H1 (cell line): ENCODE results near the gene RUFY4. TPM values are rescaled to one million over a fixed set of nuclear protein-coding genes. Genes with fewer than 3 reads are reported as not detected.

ENCODE experiments used
- CTCF ChIA-PET: fragments of 300-600 bp; sonication (Branson Sonifier 250); formaldehyde crosslinking; loops from one replicate; lab custom pipeline; 2021; ENCODE audit not compliant: partially characterized antibody; lab: Charles Lee
- POLR2A ChIA-PET: fragments of 300-600 bp; sonication (Branson Sonifier 250); formaldehyde crosslinking; loops from one replicate; lab custom pipeline; 2021; ENCODE audit warnings: inconsistent platforms; ENCODE audit not compliant: partially characterized antibody; lab: Charles Lee
- DNase-seq, 2 experiments: peaks; one replicate each; pipeline versions ENCODE4 v3.0.0 to v3.0.0-alpha.2; 2010 to 2022; ENCODE audit warnings: low spot score in 2 of 2, low read depth in 1 of 2, mixed read lengths in 1 of 2
- FAIRE-seq: peaks from 2 replicates; lab custom pipeline; 2011; peaks lifted over from hg19 to GRCh38; lab: Jason Lieb, UNC
- H2AFZ ChIP-seq: 2 replicates; pipeline ENCODE4 v1.8.1; 2012; ENCODE audit warnings: low read length, inconsistent platforms
- H2AK5ac ChIP-seq: 2 replicates; pipeline ENCODE4 v1.6.1; 2013; ENCODE audit warnings: low read depth, low read length
- H2BK120ac ChIP-seq: replicated peaks from 2 replicates; pipeline ENCODE3; 2013; ENCODE audit warnings: low read depth, low read length, inconsistent platforms
- H2BK12ac ChIP-seq: 2 replicates; pipeline ENCODE4 v1.6.1; 2013; ENCODE audit warnings: low read depth, low read length
- H2BK15ac ChIP-seq: 2 replicates; pipeline ENCODE4 v1.6.1; 2013; ENCODE audit warnings: low read length
- H2BK20ac ChIP-seq: 2 replicates; pipeline ENCODE4 v1.6.1; 2013; ENCODE audit warnings: low read length
- H2BK5ac ChIP-seq: 2 replicates; pipeline ENCODE4 v1.6.1; 2013; ENCODE audit warnings: low read depth, low read length
- H3K14ac ChIP-seq: 2 replicates; pipeline ENCODE4 v1.6.1; 2013; ENCODE audit warnings: inconsistent platforms; ENCODE audit not compliant: insufficient read length
- H3K18ac ChIP-seq: 2 replicates; pipeline ENCODE4 v1.6.1; 2013; ENCODE audit warnings: low read length; ENCODE audit errors: extremely low read depth
- H3K23ac ChIP-seq: 2 replicates; pipeline ENCODE4 v1.6.1; 2013; ENCODE audit warnings: inconsistent platforms; ENCODE audit not compliant: insufficient read length
- H3K23me2 ChIP-seq: 2 replicates; pipeline ENCODE4 v1.6.1; 2013; ENCODE audit warnings: low read depth, low read length
- H3K27ac ChIP-seq: 2 replicates; pipeline ENCODE4 v1.6.1; 2011; ENCODE audit warnings: low read depth, low read length, inconsistent platforms
- H3K27me3 ChIP-seq, 4 experiments: replicated peaks in 1 of 4; 1 replicate in 1 of 4; 2 replicates in 3 of 4; pipeline versions ENCODE4 v1.6.1 to v1.8.1; 2011 to 2013; ENCODE audit warnings: low read length in 3 of 4, mild to moderate bottlenecking in 3 of 4, inconsistent platforms in 2 of 4, mixed read lengths in 2 of 4, moderate library complexity in 1 of 4; ENCODE audit not compliant: control insufficient read depth in 3 of 4, insufficient read depth in 3 of 4; ENCODE audit errors: extremely low read depth in 1 of 4
- H3K36me3 ChIP-seq, 4 experiments: 2 replicates each; pipeline versions ENCODE4 v1.6.1 to v1.8.1; 2011 to 2013; ENCODE audit warnings: mild to moderate bottlenecking in 4 of 4, low read length in 3 of 4, moderate library complexity in 2 of 4, control low read depth in 1 of 4, inconsistent platforms in 1 of 4; ENCODE audit not compliant: insufficient read depth in 4 of 4, control insufficient read depth in 2 of 4
- H3K4ac ChIP-seq: replicated peaks from 2 replicates; pipeline ENCODE3; 2013; ENCODE audit warnings: low read length, low read depth, mixed read lengths, inconsistent platforms; ENCODE audit not compliant: insufficient read length
- H3K4me1 ChIP-seq, 4 experiments: replicated peaks in 1 of 4; 1 replicate in 1 of 4; 2 replicates in 3 of 4; pipeline versions ENCODE4 v1.6.1 to v1.8.1; 2011 to 2013; ENCODE audit warnings: low read length in 3 of 4, inconsistent platforms in 2 of 4, mixed read lengths in 1 of 4; ENCODE audit not compliant: insufficient read depth in 4 of 4, control insufficient read depth in 3 of 4
- H3K4me2 ChIP-seq, 2 experiments: 2 replicates each; pipeline versions ENCODE4 v1.6.1 to v1.8.1; 2011 to 2013; ENCODE audit warnings: low read depth in 2 of 2, low read length in 2 of 2, control low read depth in 1 of 2, inconsistent platforms in 1 of 2, mild to moderate bottlenecking in 1 of 2; ENCODE audit not compliant: insufficient read depth in 1 of 2
- H3K4me3 ChIP-seq, 4 experiments: fragments of 200-600, 300-600 bp in 1 of 4; sonication (generic), shearing (Covaris generic), sonication (Bioruptor Twin) in 1 of 4; 2 replicates each; pipeline versions ENCODE4 v1.5.1 to v1.8.1; 2011 to 2016; ENCODE audit warnings: low read length in 4 of 4, low read depth in 3 of 4, control low read depth in 2 of 4, inconsistent platforms in 2 of 4, mild to moderate bottlenecking in 2 of 4, mixed read lengths in 1 of 4, moderate library complexity in 1 of 4; ENCODE audit not compliant: insufficient read depth in 2 of 4; ENCODE audit errors: extremely low read depth in 1 of 4
- H3K56ac ChIP-seq: replicated peaks from 2 replicates; pipeline ENCODE3; 2013; ENCODE audit warnings: low read depth, mild to moderate bottlenecking, mixed read lengths, low read length, inconsistent platforms; ENCODE audit not compliant: insufficient read length
- H3K79me1 ChIP-seq: 2 replicates; pipeline ENCODE4 v1.6.1; 2013; ENCODE audit warnings: low read depth, low read length, control low read depth
- H3K79me2 ChIP-seq, 2 experiments: 2 replicates each; pipeline versions ENCODE4 v1.6.1 to v1.8.1; 2012 to 2013; ENCODE audit warnings: low read length in 2 of 2, mild to moderate bottlenecking in 2 of 2, inconsistent platforms in 1 of 2; ENCODE audit not compliant: insufficient read depth in 2 of 2, control insufficient read depth in 1 of 2
- H3K9ac ChIP-seq, 4 experiments: replicated peaks in 1 of 4; 1 replicate in 1 of 4; 2 replicates in 3 of 4; pipeline versions ENCODE4 v1.6.1 to v1.8.1; 2011 to 2013; ENCODE audit warnings: low read depth in 3 of 4, low read length in 3 of 4, control low read depth in 2 of 4, mild to moderate bottlenecking in 2 of 4, moderate library complexity in 2 of 4, inconsistent platforms in 1 of 4; ENCODE audit errors: extremely low read depth in 1 of 4
- H3K9me3 ChIP-seq, 2 experiments: 2 replicates each; pipeline versions ENCODE4 v1.6.1 to v1.8.1; 2012 to 2013; ENCODE audit warnings: mild to moderate bottlenecking in 2 of 2, moderate library complexity in 2 of 2, control low read depth in 1 of 2, inconsistent platforms in 1 of 2, low read depth in 1 of 2, low read length in 1 of 2, mixed read lengths in 1 of 2; ENCODE audit not compliant: insufficient read depth in 2 of 2
- H4K20me1 ChIP-seq, 2 experiments: replicated peaks in 1 of 2; 2 replicates each; pipeline versions ENCODE3 to v1.8.1; 2011 to 2013; ENCODE audit warnings: inconsistent platforms in 2 of 2, low read length in 2 of 2, mild to moderate bottlenecking in 1 of 2; ENCODE audit not compliant: insufficient read depth in 2 of 2, control insufficient read depth in 1 of 2
- H4K5ac ChIP-seq: 2 replicates; pipeline ENCODE4 v1.6.1; 2013; ENCODE audit warnings: low read length, low read depth, mixed read lengths, inconsistent platforms; ENCODE audit not compliant: insufficient read length
- H4K8ac ChIP-seq: 2 replicates; pipeline ENCODE4 v1.8.0; 2013; ENCODE audit warnings: mild to moderate bottlenecking, moderate library complexity, low read length, inconsistent platforms; ENCODE audit not compliant: insufficient read depth; ENCODE audit errors: extremely low read depth
- H4K91ac ChIP-seq: replicated peaks from 2 replicates; pipeline ENCODE3; 2013; ENCODE audit warnings: low read length, mixed read lengths, inconsistent platforms; ENCODE audit not compliant: insufficient read length
- BACH1 ChIP-seq: IDR thresholded peaks from 2 replicates; pipeline ENCODE4 v1.6.1; 2012; ENCODE audit warnings: low read length, improper control_type of control experiment
- BRCA1 ChIP-seq: IDR thresholded peaks from 2 replicates; pipeline ENCODE4 v1.6.1; 2012; ENCODE audit warnings: low read depth, low read length, improper control_type of control experiment
- CBX8 ChIP-seq: fragments of 300-800, 300-1000 bp; sonication (generic); IDR thresholded peaks from 2 replicates; pipeline ENCODE4 v1.7.1; 2016; ENCODE audit warnings: low read depth, low read length, borderline replicate concordance
- CTBP2 ChIP-seq: IDR thresholded peaks from 2 replicates; pipeline ENCODE4 v1.7.0; 2011; ENCODE audit warnings: borderline replicate concordance, mild to moderate bottlenecking, moderate library complexity, mixed read lengths, low read length; ENCODE audit not compliant: insufficient read depth, insufficient read length
- E2F6 ChIP-seq: IDR thresholded peaks from 2 replicates; pipeline ENCODE4 v1.6.1; 2012; ENCODE audit warnings: inconsistent platforms
- GABPA ChIP-seq: IDR thresholded peaks from 2 replicates; pipeline ENCODE4 v1.6.1; 2011; ENCODE audit warnings: mild to moderate bottlenecking, low read length, moderate library complexity, borderline replicate concordance; ENCODE audit not compliant: insufficient read depth
- KDM4A ChIP-seq: IDR thresholded peaks from one replicate; pipeline ENCODE4 v1.7.1; 2012; ENCODE audit warnings: low read depth, mild to moderate bottlenecking, moderate library complexity, low read length, inconsistent platforms; ENCODE audit not compliant: severe bottlenecking
- KDM5A ChIP-seq: fragments of 200-600 bp; IDR thresholded peaks from 2 replicates; pipeline ENCODE4 v1.7.1; 2012; ENCODE audit warnings: mild to moderate bottlenecking, low read length, inconsistent platforms, mixed read lengths
- MAX ChIP-seq: IDR thresholded peaks from 2 replicates; pipeline ENCODE4 v1.6.1; 2012; ENCODE audit warnings: inconsistent platforms
- POLR2A ChIP-seq, 2 experiments: IDR thresholded peaks; 1 replicate in 1 of 2; 2 replicates in 1 of 2; pipeline ENCODE4 v1.6.1; 2011; ENCODE audit warnings: low read depth in 2 of 2, low read length in 2 of 2, mild to moderate bottlenecking in 2 of 2; ENCODE audit errors: control extremely low read depth in 1 of 2
- SIRT6 ChIP-seq: IDR thresholded peaks from one replicate; pipeline ENCODE4 v1.7.1; 2012; ENCODE audit warnings: low read length, inconsistent platforms
- SP1 ChIP-seq: IDR thresholded peaks from 2 replicates; pipeline ENCODE4 v1.6.1; 2011; ENCODE audit warnings: low read depth, low read length
- SP4 ChIP-seq: IDR thresholded peaks from 2 replicates; pipeline ENCODE4 v1.6.1; 2012; ENCODE audit warnings: low read length, inconsistent platforms
- USF2 ChIP-seq: IDR thresholded peaks from 2 replicates; pipeline ENCODE4 v1.6.1; 2011; ENCODE audit warnings: low read length, improper control_type of control experiment
- WGBS, 2 experiments: shearing (Covaris generic) in 1 of 2; methylation state at CpG; one replicate each; pipeline versions ENCODE4 v1.1.6 to v1.1.7; 2013 to 2015; ENCODE audit warnings: low lambda C conversion rate in 2 of 2, mixed read lengths in 2 of 2, inconsistent platforms in 1 of 2, low coverage in 1 of 2, missing lambda C conversion rate in 1 of 2; ENCODE audit not compliant: insufficient replicate concordance in 2 of 2, insufficient coverage in 1 of 2, insufficient read length in 1 of 2; ENCODE audit errors: extremely low coverage in 1 of 2, missing lambda C conversion rate in 1 of 2; 5-methylcytosine and 5-hydroxymethylcytosine counted together
- polyA plus RNA-seq, 7 experiments: library from polyadenylated mRNA; depleted of rRNA in 3 of 7; stranded (reverse) in 5 of 7; unstranded in 2 of 7; fragments of >200 nt in 5 of 7; fragments of 200-250 nt in 2 of 7; gene quantifications; 1 replicate in 5 of 7; 2 replicates in 1 of 7; 4 replicates in 1 of 7; pipeline versions ENCODE4 v1.2.1 to v1.2.3, GENCODE V29; 2011 to 2013; ENCODE audit warnings: missing spikeins in 2 of 7, mixed read lengths in 2 of 7
- total RNA-seq: library from RNA; stranded (reverse); fragmentation: NEBNext Ultra II Directional; extraction: Animal tissue kit (Norgen Biotek cat#: 25700); gene quantifications from 2 replicates; pipeline ENCODE4 v1.2.1, GENCODE V29; 2021

RUFY4 gene
- total and polyA plus RNA-seq, 2 of the 8 experiments (the other 6 are each of a cell fraction or from before 2014, with no cell fraction given), result 0.32 to 0.38 TPM

GRCh38 chr2:218095853-218096252 lies 26.8 kb downstream of the RUFY4 start:
- H2BK15ac ChIP-seq, result no peak overlapping the region
- no peak overlapping the region for H2AK5ac ChIP-seq
- 84% methylated on average over 8 of the region's 8 CpGs; no CpG with 5 or more reads in 1 of the 2 experiments for whole genome bisulfite sequencing, 2 experiments
- CTCF ChIA-PET, result interaction anchor here (0.6 to 1.2 kb wide), 2 partner anchors 8 to 268 kb away, joined by 3 read pairs; no protein-coding TSS in a partner anchor
- H3K79me2 ChIP-seq, result no peaks in the 10 kb centered on the region
- no peak overlapping the region for H3K9ac ChIP-seq
- H2BK20ac ChIP-seq, result no peak overlapping the region
- DNase-seq (no peak), FAIRE-seq (no peak)
- no peak overlapping the region for H4K5ac ChIP-seq
- H2BK5ac ChIP-seq, result no peak overlapping the region
- H2BK12ac ChIP-seq, result no peak overlapping the region
- no peak overlapping the region for H3K23ac ChIP-seq
- no peaks in the 10 kb centered on the region for H3K27me3 ChIP-seq
- no peak overlapping the region for H3K4me2 ChIP-seq
- no peak overlapping the region for H4K8ac ChIP-seq
- H3K27ac ChIP-seq, result no peak overlapping the region
- H4K91ac ChIP-seq, result no peak overlapping the region
- H3K4me3 ChIP-seq, result no peak overlapping the region
- POLR2A ChIA-PET, result no interaction called here
- H3K14ac ChIP-seq, result no peak overlapping the region
- H3K36me3 ChIP-seq, result no peaks in the 10 kb centered on the region
- no peaks in the 10 kb centered on the region for H4K20me1 ChIP-seq
- no peaks in the 10 kb centered on the region for H3K79me1 ChIP-seq
- no peaks in the 10 kb centered on the region for H3K4me1 ChIP-seq
- H3K23me2 ChIP-seq, result no peaks in the 10 kb centered on the region; the same call in 1 of the 2 replicates
- no peak overlapping the region for H2BK120ac ChIP-seq
- no peak overlapping the region for H3K18ac ChIP-seq
- H3K9me3 ChIP-seq, result no peaks in the 10 kb centered on the region
- H3K4ac ChIP-seq, result no peak overlapping the region
- H2AFZ ChIP-seq, result no peak overlapping the region
- H3K56ac ChIP-seq, result no peak overlapping the region
- TF ChIP-seq POLR2A (IDR thresholded peaks at IDR 0.05; ENCODE audit: control extremely low read depth in 1 of 2, low read depth in 2 of 2, low read length in 2 of 2), result no peak
- TF ChIP-seq SP1, result no peak
- TF ChIP-seq E2F6, result no peak
- TF ChIP-seq CTBP2, result no peak
- TF ChIP-seq KDM4A, result no peak
- no peak for TF ChIP-seq MAX
- no peak for TF ChIP-seq CBX8
- TF ChIP-seq USF2, result no peak
- no peak for TF ChIP-seq KDM5A
- no peak for TF ChIP-seq GABPA
- no peak for TF ChIP-seq SIRT6
- no peak for TF ChIP-seq BRCA1
- no peak for TF ChIP-seq BACH1
- no peak for TF ChIP-seq SP4
